HK-2 (cell line): Measurements from ENCODE around the gene LHCGR.
A peak's percentile ranks its signal among the peaks of the same experiment; 100 is the strongest.

ENCODE experiments used
- DNase-seq: peaks from one replicate; pipeline ENCODE4 v3.0.0-alpha.2; 2018; ENCODE audit not compliant: unreplicated experiment

The LHCGR gene

DNA sequence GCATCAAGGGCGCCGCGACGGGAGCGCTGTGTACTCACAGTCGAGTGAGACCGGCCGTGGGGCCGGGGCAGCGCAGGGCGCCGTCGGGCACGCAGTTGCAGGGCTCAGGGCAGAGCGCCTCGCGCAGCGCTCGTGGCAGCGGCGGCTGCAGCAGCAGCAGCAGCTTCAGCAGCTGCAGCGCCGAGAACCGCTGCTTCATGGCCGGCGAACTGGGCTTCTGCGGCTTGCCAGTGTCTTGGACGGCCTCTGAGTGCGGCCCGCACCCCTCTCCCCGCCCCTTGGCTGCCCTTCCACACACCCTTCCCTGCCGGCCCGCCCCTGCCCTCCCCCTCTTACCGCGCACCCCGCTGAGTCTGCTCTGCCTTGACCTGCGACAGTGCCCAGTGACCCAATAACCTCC is at the start of gene LHCGR:
Gene LHCGR, minus strand, starts transcription at position 252 of the 400 bp plus-strand sequence. Its CDS starts 53 bp downstream, at position 199.
- no peak for DNase-seq

DNA sequence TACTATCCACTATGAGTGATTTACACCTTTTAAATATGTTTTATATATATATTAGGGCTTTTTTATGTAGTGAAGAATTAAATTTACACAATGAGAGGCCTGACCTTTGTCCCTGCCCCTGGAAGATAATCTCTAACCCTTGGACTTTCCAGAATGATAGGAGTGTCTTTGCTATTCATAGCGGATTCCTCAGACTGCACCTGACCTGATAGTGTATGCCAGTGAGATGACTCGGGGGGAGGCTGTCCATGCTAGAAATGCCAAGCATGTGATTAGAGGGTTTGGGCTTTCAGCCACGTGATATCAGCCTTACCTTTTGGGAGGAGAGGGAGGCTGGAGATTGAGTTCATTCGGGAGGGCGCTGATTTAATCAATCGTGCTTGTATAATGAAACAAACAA is 44.1 kb upstream of the LHCGR start:
- DNase-seq = no peak

GRCh38 chr2:48795065-48795464 is 39.5 kb upstream of the LHCGR start:
- no peak for DNase-seq

- DNase-seq = no peak
Observed at GRCh38 chr2:48793671-48794070, 38.1 kb upstream of the LHCGR start.

DNA sequence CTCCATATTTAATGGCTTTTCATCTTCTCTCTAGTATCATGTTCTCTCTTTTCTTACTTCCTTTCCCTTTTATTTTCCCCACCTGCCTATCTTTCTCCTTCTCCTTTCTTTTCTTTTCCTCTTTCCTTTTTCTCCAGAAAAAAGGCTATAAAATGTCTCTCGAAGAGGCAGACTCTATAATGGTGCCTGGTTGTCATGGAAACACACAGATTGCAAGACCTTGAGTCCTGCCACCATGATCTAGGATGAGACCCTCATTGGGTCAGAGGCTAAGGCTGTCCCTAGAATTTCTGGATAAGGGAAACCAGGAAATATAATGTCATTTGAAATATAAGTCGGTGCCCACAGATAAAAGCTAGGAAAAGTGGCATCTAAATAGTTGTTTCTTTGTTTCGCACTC is 36.5 kb upstream of the LHCGR start:
- no peak for DNase-seq

DNA sequence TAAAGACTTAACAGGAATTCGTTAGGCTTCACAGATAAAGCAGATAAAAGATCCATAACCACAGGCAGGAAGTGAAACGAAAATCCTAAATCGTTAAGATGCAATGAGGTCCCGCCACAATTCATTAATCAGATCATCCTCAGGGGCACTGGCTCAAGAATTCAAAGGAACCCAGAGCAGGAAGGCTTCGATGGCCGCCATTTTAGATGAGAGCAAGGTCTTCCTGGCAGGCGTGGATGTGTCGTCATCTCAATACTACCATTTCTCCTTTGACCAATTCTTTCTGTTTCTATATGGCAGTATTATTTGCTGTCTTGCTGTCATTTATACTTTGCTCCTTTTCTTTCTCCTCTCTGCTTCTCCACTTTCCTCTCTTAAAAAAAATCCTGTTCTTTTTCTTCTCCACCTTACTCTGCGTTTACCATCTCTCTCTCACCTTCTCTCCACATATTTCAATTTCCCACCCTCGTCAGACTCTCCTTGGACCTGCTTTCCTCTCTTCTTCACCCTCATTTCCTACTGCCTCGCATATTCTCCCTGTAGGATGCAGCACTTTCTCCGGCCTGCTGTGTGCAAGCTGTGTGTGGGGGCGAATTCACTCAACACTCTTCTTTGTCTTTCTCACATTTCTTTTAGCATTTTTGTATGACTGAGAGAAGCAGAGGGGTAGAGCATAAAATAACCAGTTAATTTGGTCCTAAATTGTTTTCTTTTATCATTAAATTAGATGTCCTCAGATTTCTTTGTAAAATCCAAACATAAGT is 35.1 kb upstream of the LHCGR start:
- DNase-seq = no peak

DNA sequence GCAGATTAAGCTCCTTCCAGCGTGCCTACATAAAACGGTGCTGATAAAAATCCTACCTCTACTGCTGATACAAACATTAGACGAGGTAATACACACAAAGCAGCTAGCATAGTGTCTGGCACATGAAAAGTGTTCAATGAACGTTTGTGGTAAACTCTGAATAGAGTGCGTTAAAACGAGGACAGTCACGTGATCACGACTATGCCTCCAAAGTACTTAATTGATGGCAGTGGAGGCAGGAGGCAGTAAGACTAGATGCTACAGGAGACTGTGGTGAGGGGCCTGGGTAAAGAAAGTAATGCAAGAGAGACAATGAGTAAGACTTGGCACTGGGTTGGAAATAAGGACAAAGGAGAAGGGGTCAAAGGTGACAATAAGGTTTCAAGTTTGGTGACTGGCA is 32.1 kb upstream of the LHCGR start:
- DNase-seq = no peak

DNA sequence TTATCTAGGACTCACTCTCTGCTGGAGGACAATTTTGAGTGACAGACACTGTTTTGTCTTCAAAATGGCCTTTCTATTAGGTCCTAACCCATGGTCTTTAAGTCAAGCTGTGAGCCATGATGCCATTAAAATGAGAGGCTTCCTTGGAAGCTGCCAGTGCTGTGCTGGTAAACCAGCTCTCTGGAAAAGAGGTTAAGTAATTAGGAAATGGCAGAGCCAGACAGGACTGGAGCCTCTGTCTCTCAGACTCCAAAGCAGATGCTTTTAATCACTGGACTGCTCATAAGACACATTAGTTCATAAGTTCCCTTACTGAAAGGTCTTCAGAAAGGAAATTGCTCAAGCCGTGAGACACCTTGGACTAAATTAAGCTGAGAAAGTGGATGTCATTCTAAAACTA is 25.8 kb upstream of the LHCGR start:
- DNase-seq = no peak

DNA sequence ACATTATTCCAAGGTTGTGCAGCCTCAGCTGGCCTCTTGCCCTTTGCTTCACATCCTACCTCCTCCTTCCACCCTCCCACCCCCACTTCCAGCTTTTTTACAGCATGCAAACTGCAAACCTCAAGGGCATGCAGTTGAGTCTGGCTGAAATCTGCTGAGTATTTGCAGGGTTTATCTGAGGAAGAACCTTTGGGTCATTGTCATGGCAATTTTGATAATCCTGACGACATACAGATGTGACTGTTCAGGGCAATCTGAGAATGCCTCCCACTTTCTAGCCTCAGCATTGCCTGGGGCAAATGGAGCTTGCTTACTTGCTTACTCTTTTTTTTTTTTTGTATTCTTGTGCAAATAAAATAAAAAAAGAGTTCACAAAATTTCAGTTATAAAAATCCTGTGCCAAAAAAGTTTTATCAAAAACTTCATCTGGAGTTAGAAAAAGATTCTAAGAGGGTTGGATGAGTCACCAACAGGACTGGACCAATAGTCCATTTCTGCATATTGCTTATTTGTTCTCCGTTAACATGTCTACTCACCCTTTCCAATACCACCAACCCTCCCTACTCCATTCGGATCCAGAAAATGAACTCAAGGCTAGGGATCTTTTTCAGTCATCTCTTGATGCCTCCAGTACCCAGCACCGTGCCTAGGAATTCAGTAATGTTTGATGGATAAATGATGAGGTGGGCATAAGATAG is 23.6 kb upstream of the LHCGR start:
- no peak for DNase-seq

DNA sequence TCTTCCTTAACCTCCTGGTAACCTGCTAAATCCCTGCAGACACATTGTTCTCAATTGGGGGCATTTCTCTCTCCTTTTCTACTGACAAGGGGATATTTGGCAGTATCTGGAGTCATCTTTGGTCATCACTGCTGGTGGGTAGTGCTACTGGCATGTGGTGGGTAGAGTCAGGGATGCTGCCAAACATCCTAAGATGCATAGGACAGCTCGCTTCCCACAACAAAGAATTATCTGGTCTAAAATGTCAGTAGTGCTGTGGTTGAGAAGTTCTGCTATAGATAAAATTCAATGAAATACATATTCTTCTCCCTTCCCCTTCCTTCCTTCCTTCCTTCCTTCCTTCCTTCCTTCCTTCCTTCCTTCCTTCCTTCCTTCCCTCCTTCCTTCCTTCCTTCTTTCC is 18.7 kb upstream of the LHCGR start:
- DNase-seq = no peak

- DNase-seq = peak; percentile 2
Observed at GRCh38 chr2:48771241-48772014, 15.9 kb upstream of the LHCGR start.

DNA sequence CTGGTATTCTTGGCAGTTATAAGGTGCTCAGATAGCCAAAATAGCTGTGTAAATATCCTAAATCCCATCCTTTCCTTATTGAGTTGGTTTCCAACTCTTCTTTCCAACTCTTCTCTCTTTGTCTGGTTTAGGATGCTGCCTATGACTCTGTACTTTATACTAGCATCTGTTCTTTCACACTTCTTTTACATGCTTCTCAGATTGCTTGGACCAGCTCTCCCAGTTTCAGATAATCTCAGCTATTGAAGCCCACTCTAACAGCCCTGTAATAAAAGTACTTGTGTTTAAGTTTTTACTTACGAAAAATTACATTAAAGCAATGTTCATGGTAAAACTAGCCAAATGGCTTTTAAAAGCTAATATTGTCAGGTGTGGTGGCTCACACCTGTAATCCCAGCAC is 14.7 kb upstream of the LHCGR start:
- DNase-seq = no peak

DNA sequence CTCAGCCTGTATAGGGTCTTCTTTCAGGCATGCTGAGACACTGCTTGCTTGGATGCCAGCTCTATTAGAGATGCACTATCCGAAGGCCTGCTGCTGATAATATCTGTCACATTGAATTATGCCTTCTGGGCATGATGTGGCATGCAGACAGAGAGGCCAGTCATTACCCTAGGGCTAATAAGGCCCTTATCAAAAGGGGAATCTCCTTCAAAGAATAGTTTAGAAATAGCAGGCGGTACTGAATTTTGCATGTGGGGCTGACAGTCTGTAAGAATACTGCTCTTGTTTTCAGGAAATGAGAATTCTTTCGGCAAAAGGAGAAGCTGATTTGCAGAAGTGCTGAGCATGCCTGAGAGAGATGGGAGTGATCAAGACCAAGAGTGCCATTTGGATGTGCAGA is 13.1 kb upstream of the LHCGR start:
- no peak for DNase-seq

GRCh38 chr2:48767330-48767729 is 11.8 kb upstream of the LHCGR start:
- no peak for DNase-seq

- DNase-seq = no peak
Observed at GRCh38 chr2:48760826-48761225, 5.3 kb upstream of the LHCGR start.

GRCh38 chr2:48759682-48760081 is 4.2 kb upstream of the LHCGR start:
- no peak for DNase-seq

GRCh38 chr2:48756289-48756688 is 765 bp upstream of the LHCGR start:
- DNase-seq = no peak

GRCh38 chr2:48754874-48755273 is 650 bp downstream of the LHCGR start:
- no peak for DNase-seq

DNA sequence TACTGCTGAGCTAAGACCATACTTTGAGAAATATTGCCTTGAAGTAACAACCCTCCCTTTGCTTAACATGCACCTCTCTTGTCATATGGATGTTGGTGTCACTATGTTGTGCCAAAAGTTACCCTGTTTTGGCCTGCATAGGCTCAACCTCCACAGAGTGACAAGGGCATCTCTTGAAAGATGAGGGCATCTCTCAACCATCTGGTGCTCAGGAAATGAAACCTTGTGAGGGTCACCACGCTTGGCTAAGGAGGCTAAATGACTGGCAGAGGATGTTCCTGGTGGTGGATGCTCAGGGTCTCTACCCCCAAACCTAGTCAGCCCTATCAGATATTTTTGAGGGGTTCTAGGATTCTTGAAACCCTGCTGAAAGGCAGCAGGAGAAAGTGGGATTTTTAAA is 2.3 kb downstream of the LHCGR start:
- no peak for DNase-seq

- no peak for DNase-seq
Observed at GRCh38 chr2:48750128-48750739, 5.3 kb downstream of the LHCGR start.

GRCh38 chr2:48749291-48750127 is 6.0 kb downstream of the LHCGR start:
- no peak for DNase-seq
